K562 (cell line): ENCODE data around the gene MAPK8IP1. TPM values are rescaled to one million over a fixed set of nuclear protein-coding genes. Genes with fewer than 3 reads are reported as not detected.
A peak's percentile ranks its signal among the peaks of the same experiment; 100 is the strongest.

ENCODE experiments used
- CBX8 ChIP-seq: fragments of 200-600 bp; sonication (generic); IDR thresholded peaks from 2 replicates; pipeline ENCODE4 v1.6.1; 2012; ENCODE audit warnings: borderline replicate concordance, mixed run types, low read depth, mild to moderate bottlenecking, moderate library complexity, mixed read lengths, low read length, control low read depth, inconsistent platforms; ENCODE audit not compliant: poor library complexity, severe bottlenecking; ENCODE audit errors: extremely low read depth
- HIVEP1 ChIP-seq: fragments of 250-450 bp; sonication (Bioruptor Pico); IDR thresholded peaks from 2 replicates; pipeline ENCODE4 v1.4.0; 2020; ENCODE audit warnings: mild to moderate bottlenecking
- ILF3 ChIP-seq: fragments of 450-650 bp; IDR thresholded peaks from 2 replicates; pipeline ENCODE4 v1.6.1; 2018; ENCODE audit warnings: antibody characterized with exemption, mild to moderate bottlenecking, moderate library complexity, borderline replicate concordance
- MAFG ChIP-seq: fragments of 450-650 bp; conservative IDR thresholded peaks from 2 replicates; pipeline ENCODE4 v1.6.1; 2016; ENCODE audit warnings: missing genetic modification characterization, missing compliant biosample characterization
- MTA1 ChIP-seq: fragments of 450-650 bp; IDR thresholded peaks from 2 replicates; pipeline ENCODE4 v1.6.1; 2017; ENCODE audit warnings: borderline replicate concordance
- NFIX ChIP-seq: fragments of 250-450 bp; sonication (Bioruptor Pico); IDR thresholded peaks from 2 replicates; pipeline ENCODE4 v1.4.0; 2020; ENCODE audit warnings: low read depth, mild to moderate bottlenecking, moderate library complexity
- NR2C1 ChIP-seq, 2 experiments: fragments of 450-650 bp; IDR thresholded peaks; 2 replicates each; pipeline ENCODE4 v1.6.1; 2017; ENCODE audit warnings: mild to moderate bottlenecking in 2 of 2, antibody characterized with exemption in 1 of 2, inconsistent platforms in 1 of 2, missing compliant biosample characterization in 1 of 2, missing genetic modification characterization in 1 of 2
- SMAD4 ChIP-seq: fragments of 250-450 bp; sonication (Bioruptor Pico); conservative IDR thresholded peaks from 2 replicates; pipeline ENCODE4 v1.8.0; 2021; ENCODE audit warnings: inconsistent platforms, mild to moderate bottlenecking, moderate library complexity
- SMARCB1 ChIP-seq: IDR thresholded peaks from 2 replicates; pipeline ENCODE4 v1.6.1; 2011; ENCODE audit warnings: improper control_type of control experiment, low read depth; ENCODE audit not compliant: insufficient read length
- SMARCC2 ChIP-seq: fragments of 450-650 bp; IDR thresholded peaks from 2 replicates; pipeline ENCODE4 v1.6.1; 2017; ENCODE audit warnings: antibody characterized with exemption, moderate library complexity, mild to moderate bottlenecking, low read depth
- SMARCE1 ChIP-seq: fragments of 450-650 bp; IDR thresholded peaks from 2 replicates; pipeline ENCODE4 v1.7.1; 2016; ENCODE audit warnings: mild to moderate bottlenecking
- SRF ChIP-seq, 2 experiments: fragments of 250-450, 450-650 bp in 1 of 2; sonication (Bioruptor Pico) in 1 of 2; sonication (generic) in 1 of 2; formaldehyde crosslinking; IDR thresholded peaks; 2 replicates each; pipeline versions ENCODE4 v1.5.0 to v1.5.1; 2020 to 2022; ENCODE audit warnings: mild to moderate bottlenecking in 1 of 2, missing genetic modification reagents in 1 of 2
- SRSF9 ChIP-seq: fragments of 200-400 bp; formaldehyde crosslinking; IDR thresholded peaks from 2 replicates; pipeline ENCODE4 v1.6.1; 2017; ENCODE audit warnings: low read depth, low read length, borderline replicate concordance
- TSC22D4 ChIP-seq: fragments of 450-650 bp; IDR thresholded peaks from 2 replicates; pipeline ENCODE4 v1.6.1; 2016; ENCODE audit warnings: missing genetic modification characterization, missing biosample characterization, control low read depth
- ZC3H4 ChIP-seq: sonication (generic); formaldehyde crosslinking; IDR thresholded peaks from 2 replicates; pipeline ENCODE4 v1.9.0; 2021; ENCODE audit warnings: missing genetic modification reagents, borderline replicate concordance
- ZNF197 ChIP-seq: fragments of 200-800 bp; sonication (Bioruptor generic); IDR thresholded peaks from 2 replicates; pipeline ENCODE4 v1.6.1; 2016; ENCODE audit warnings: low read depth, missing genetic modification characterization, missing compliant biosample characterization
- polyA plus RNA-seq, 8 experiments: library from polyadenylated mRNA; depleted of rRNA in 4 of 8; stranded (reverse) in 5 of 8; unstranded in 3 of 8; fragments of >200 nt; fragmentation: Nextera tagmentation in 2 of 8; fragmentation: Illumina TruSeq in 1 of 8; extraction: Ambion mirVana in 2 of 8; extraction: Trizol in 1 of 8; gene quantifications; 2 replicates each; pipeline versions ENCODE4 v1.2.1 to v1.2.3, GENCODE V29; 2011 to 2014; ENCODE audit warnings: inconsistent platforms in 1 of 8, missing spikeins in 1 of 8
- total RNA-seq, 7 experiments: library from RNA; depleted of rRNA in 6 of 7; stranded (reverse); fragments of >200 nt in 6 of 7; fragmentation: Illumina TruSeq in 2 of 7; extraction: Trizol in 2 of 7; gene quantifications; 2 replicates each; pipeline versions ENCODE4 v1.2.1 to v1.2.3, GENCODE V29; 2011 to 2021; ENCODE audit warnings: low replicate concordance in 1 of 7
- TF ChIP-seq, protein P1 (sequence below): fragments of 450-650 bp; IDR thresholded peaks from 2 replicates; pipeline ENCODE4 v1.6.1; 2016
- TF ChIP-seq, protein P2 (sequence below): fragments of 150-350 bp; IDR thresholded peaks from 2 replicates; pipeline ENCODE4 v1.6.1; 2014; ENCODE audit warnings: low read depth, mild to moderate bottlenecking, low read length, borderline replicate concordance
- TF ChIP-seq, protein P3 (sequence below), 3 experiments: IDR thresholded peaks in 2 of 3; conservative IDR thresholded peaks in 1 of 3; 2 replicates each; pipeline ENCODE4 v1.5.1; 2011 to 2012; ENCODE audit warnings: low read length in 3 of 3, mild to moderate bottlenecking in 3 of 3, control low read depth in 2 of 3, improper control_type of control experiment in 1 of 3, inconsistent platforms in 1 of 3, low read depth in 1 of 3, mixed read lengths in 1 of 3, moderate library complexity in 1 of 3; ENCODE audit not compliant: insufficient read depth in 2 of 3
- TF ChIP-seq, protein P4 (sequence below): fragments of 250-450 bp; sonication (Bioruptor Pico); IDR thresholded peaks from 2 replicates; pipeline ENCODE4 v1.9.0; 2021; ENCODE audit warnings: mild to moderate bottlenecking

MAPK8IP1 gene
- total and polyA plus RNA-seq, 9 of the 15 experiments (the other 6 are each of a cell fraction or from before 2014, with no cell fraction given), result 0.13 to 6.9 (median 2.5) TPM

DNA sequence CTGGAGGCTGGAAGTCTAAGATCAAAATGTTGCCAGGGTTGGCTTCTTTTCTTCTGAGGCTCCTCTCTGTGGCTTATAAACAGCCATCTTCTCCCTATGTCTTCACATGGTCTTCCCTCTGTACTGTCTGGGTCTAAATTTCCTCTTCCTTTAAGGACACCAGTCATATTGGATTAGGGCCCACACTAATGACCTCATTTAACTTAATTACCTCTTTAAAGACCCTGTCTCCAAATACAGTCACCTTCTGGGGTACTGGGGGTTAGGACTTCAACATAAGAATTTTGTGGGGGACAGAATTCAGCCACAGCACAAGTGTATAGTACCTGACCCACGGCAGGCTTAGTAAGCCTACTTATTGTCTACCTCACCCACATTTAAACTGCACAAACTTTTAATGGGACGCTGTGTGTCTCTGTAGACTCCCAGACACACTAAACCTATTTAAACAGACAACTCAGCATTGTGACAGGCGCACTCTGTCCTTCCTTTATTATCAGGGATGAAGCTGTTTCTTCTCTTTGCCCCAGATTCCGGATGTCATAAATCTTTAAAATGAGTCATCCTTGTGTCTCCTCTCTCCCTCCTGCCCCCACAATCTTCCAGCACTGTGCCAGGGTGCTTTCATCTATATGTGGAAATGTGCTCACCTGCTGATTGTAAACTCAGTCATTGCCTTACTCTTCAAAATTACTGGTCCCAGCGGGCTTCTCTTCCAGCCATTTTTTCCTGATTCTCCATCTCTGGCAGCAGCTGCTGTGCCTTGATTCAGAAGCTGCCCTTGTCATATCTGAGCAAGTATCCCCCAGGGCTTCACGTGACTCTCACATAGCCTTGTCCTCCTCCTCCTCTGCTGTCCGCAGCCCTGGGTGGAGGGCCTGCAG lies 5.4 kb upstream of the MAPK8IP1 start (continued):
- TF ChIP-seq, protein P1, sequence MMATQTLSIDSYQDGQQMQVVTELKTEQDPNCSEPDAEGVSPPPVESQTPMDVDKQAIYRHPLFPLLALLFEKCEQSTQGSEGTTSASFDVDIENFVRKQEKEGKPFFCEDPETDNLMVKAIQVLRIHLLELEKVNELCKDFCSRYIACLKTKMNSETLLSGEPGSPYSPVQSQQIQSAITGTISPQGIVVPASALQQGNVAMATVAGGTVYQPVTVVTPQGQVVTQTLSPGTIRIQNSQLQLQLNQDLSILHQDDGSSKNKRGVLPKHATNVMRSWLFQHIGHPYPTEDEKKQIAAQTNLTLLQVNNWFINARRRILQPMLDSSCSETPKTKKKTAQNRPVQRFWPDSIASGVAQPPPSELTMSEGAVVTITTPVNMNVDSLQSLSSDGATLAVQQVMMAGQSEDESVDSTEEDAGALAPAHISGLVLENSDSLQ, result peak; percentile 94
- TF ChIP-seq ILF3 (no peak), NFIX (CRISPR knock-in tag) (no peak), SRF (CRISPR knock-in tag; IDR thresholded peaks at IDR 0.05) (no peak), HIVEP1 (CRISPR knock-in tag) (no peak), TSC22D4 (tag) (no peak), MTA1 (no peak), CBX8 (no peak), SMAD4 (CRISPR knock-in tag) (peak; percentile 67), NR2C1 (IDR thresholded peaks at IDR 0.05) (no peak), NR2C1 (tag; IDR thresholded peaks at IDR 0.05) (no peak), MAFG (tag) (peak; percentile 58), ZC3H4 (CRISPR knock-in tag) (no peak), SRSF9 (no peak), ZNF197 (CRISPR knock-in tag) (peak; percentile 31; the same call in 1 of the 2 replicates), SMARCC2 (peak; percentile 87), SMARCB1 (no peak), SMARCE1 (peak; percentile 95)
- TF ChIP-seq, protein P2, sequence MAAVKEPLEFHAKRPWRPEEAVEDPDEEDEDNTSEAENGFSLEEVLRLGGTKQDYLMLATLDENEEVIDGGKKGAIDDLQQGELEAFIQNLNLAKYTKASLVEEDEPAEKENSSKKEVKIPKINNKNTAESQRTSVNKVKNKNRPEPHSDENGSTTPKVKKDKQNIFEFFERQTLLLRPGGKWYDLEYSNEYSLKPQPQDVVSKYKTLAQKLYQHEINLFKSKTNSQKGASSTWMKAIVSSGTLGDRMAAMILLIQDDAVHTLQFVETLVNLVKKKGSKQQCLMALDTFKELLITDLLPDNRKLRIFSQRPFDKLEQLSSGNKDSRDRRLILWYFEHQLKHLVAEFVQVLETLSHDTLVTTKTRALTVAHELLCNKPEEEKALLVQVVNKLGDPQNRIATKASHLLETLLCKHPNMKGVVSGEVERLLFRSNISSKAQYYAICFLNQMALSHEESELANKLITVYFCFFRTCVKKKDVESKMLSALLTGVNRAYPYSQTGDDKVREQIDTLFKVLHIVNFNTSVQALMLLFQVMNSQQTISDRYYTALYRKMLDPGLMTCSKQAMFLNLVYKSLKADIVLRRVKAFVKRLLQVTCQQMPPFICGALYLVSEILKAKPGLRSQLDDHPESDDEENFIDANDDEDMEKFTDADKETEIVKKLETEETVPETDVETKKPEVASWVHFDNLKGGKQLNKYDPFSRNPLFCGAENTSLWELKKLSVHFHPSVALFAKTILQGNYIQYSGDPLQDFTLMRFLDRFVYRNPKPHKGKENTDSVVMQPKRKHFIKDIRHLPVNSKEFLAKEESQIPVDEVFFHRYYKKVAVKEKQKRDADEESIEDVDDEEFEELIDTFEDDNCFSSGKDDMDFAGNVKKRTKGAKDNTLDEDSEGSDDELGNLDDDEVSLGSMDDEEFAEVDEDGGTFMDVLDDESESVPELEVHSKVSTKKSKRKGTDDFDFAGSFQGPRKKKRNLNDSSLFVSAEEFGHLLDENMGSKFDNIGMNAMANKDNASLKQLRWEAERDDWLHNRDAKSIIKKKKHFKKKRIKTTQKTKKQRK, result no peak
- TF ChIP-seq, protein P3, sequence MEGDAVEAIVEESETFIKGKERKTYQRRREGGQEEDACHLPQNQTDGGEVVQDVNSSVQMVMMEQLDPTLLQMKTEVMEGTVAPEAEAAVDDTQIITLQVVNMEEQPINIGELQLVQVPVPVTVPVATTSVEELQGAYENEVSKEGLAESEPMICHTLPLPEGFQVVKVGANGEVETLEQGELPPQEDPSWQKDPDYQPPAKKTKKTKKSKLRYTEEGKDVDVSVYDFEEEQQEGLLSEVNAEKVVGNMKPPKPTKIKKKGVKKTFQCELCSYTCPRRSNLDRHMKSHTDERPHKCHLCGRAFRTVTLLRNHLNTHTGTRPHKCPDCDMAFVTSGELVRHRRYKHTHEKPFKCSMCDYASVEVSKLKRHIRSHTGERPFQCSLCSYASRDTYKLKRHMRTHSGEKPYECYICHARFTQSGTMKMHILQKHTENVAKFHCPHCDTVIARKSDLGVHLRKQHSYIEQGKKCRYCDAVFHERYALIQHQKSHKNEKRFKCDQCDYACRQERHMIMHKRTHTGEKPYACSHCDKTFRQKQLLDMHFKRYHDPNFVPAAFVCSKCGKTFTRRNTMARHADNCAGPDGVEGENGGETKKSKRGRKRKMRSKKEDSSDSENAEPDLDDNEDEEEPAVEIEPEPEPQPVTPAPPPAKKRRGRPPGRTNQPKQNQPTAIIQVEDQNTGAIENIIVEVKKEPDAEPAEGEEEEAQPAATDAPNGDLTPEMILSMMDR (IDR thresholded peaks at IDR 0.05 in 2 of 3, conservative IDR thresholded peaks at IDR 0.05 in 1 of 3; ENCODE audit: insufficient read depth in 2 of 3, low read depth in 1 of 3, low read length in 3 of 3), result no peak
- TF ChIP-seq, protein P4, sequence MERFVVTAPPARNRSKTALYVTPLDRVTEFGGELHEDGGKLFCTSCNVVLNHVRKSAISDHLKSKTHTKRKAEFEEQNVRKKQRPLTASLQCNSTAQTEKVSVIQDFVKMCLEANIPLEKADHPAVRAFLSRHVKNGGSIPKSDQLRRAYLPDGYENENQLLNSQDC (CRISPR knock-in tag), result no peak
